Testis (tissue), 2 donors: ENCODE results near the gene RIMBP2.

Experiments
- CTCF ChIP-seq, 3 experiments: fragments of 450-650 bp in 2 of 3; fragments of 200-600 bp in 1 of 3; sonication (generic) in 1 of 3; IDR thresholded peaks; one replicate each; pipeline ENCODE4 v1.5.1; 2016 to 2019; ENCODE audit warnings: antibody characterized with exemption in 3 of 3, mild to moderate bottlenecking in 2 of 3, moderate library complexity in 1 of 3
- POLR2A ChIP-seq: fragments of 450-650 bp; IDR thresholded peaks from one replicate; pipeline ENCODE4 v1.6.1; 2017; ENCODE audit warnings: antibody characterized with exemption, mild to moderate bottlenecking, moderate library complexity

GRCh38 chr12:130477266-130477665 lies 238.8 kb downstream of the RIMBP2 start:
- TF ChIP-seq CTCF (IDR thresholded peaks at IDR 0.05) (no peak), POLR2A (no peak)
